Measurements from ENCODE around the gene THSD7B. TPM values are rescaled to one million over a fixed set of nuclear protein-coding genes. Genes with fewer than 3 reads are reported as not detected.

Gene THSD7B
- total and polyA plus RNA-seq, 2 experiments from 2014 or later, result 0.11 TPM; not detected in 1

DNA sequence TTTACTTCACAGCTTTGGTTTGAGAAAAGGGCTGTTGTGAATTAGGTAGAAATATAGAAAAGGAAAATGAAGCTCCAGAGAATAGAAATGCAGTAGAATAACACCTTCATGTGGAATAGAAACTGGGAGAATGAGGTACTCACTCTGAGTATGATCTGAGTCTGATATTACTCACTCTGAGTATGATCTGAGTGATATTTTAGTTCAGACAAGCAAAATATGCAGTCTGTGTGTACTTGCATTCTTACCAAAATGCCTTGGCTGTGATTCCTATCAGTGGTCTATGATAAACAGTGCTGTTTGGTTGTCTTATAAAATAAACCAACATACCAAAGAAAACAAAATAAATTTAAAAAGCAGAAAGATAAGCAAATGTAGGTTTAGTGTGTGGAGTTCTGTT lies 487.6 kb downstream of the THSD7B start:
- Histone ChIP-seq H3K4me3 (no peak overlapping the region), H3K4me1 (ENCODE audit: insufficient read depth) (peaks cover 40% of the 10 kb centered on the region)

DNA sequence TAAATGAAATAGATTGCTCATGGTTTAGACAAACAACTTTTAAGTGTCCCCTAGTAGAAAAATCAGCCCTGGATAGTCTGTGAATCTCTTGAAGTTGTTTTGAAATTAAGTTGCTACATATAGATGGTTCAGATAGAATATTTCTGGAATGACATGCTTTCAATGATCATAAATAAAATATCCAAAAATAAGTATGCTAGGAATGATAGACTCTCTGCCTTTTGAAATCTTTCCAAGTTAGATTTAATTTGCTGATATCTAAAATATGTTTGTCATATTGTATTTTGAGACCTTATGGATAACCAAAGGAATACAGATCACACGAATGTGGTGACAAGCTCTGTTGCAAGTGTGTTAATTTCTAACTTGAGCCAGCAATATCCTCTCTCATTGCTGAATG lies 488.7 kb downstream of the THSD7B start:
- H3K4me1 ChIP-seq (ENCODE audit: insufficient read depth), result peaks cover 40% of the 10 kb centered on the region
- no peak overlapping the region for H3K4me2 ChIP-seq (ENCODE audit: unreplicated experiment)
- no peaks in the 10 kb centered on the region for H3K27me3 ChIP-seq (replicated peaks; ENCODE audit: insufficient read depth)
- H3K9me3 ChIP-seq (ENCODE audit: low read depth), result no peaks in the 10 kb centered on the region
- no peak overlapping the region for H2AFZ ChIP-seq
- TF ChIP-seq EZH2phosphoT487 (IDR thresholded peaks at IDR 0.05; ENCODE audit: insufficient read depth, low read depth), result no peak
- no peak for TF ChIP-seq EZH2 (IDR thresholded peaks at IDR 0.05; ENCODE audit: insufficient read depth, poor library complexity, severe bottlenecking)
- no peak overlapping the region for H3K9ac ChIP-seq
- no peaks in the 10 kb centered on the region for H3K79me2 ChIP-seq (ENCODE audit: insufficient read depth)
- DNase-seq, result peak; percentile 4
- WGBS, 2 experiments (ENCODE audit: low coverage in 1 of 2, low lambda C conversion rate in 2 of 2, missing lambda C conversion rate in 2 of 2), result 19 to 25% methylated on average over 1 of the region's 1 CpG
- H4K20me1 ChIP-seq (ENCODE audit: insufficient read depth), result no peaks in the 10 kb centered on the region
- H3F3A ChIP-seq (ENCODE audit: insufficient read depth), result peaks cover 41% of the 10 kb centered on the region
- in situ Hi-C loops (cut with MboI), result no loop called here
- H3K4me3 ChIP-seq, result no peak overlapping the region
- no peaks in the 10 kb centered on the region for H3K36me3 ChIP-seq (ENCODE audit: low read depth)
- H3K9me2 ChIP-seq (ENCODE audit: insufficient read depth), result no peaks in the 10 kb centered on the region
- H3K27ac ChIP-seq, result 0 out of 2 replicates have a peak overlapping the region, but pooled peaks have one; percentile 14

More for the DNA sequence above, 487.6 kb downstream of the THSD7B start:
- TF ChIP-seq EZH2 (IDR thresholded peaks at IDR 0.05; ENCODE audit: insufficient read depth, poor library complexity, severe bottlenecking), result no peak
- TF ChIP-seq EZH2phosphoT487 (IDR thresholded peaks at IDR 0.05; ENCODE audit: insufficient read depth, low read depth), result no peak
- DNase-seq, result peak; percentile 60
- Histone ChIP-seq H2AFZ (no peak overlapping the region), H3K9ac (no peak overlapping the region), H3K27ac (no peak overlapping the region), H3K79me2 (ENCODE audit: insufficient read depth) (no peaks in the 10 kb centered on the region), H4K20me1 (ENCODE audit: insufficient read depth) (no peaks in the 10 kb centered on the region), H3F3A (ENCODE audit: insufficient read depth) (peaks cover 41% of the 10 kb centered on the region), H3K36me3 (ENCODE audit: low read depth) (no peaks in the 10 kb centered on the region), H3K9me3 (ENCODE audit: low read depth) (no peaks in the 10 kb centered on the region), H3K9me2 (ENCODE audit: insufficient read depth) (no peaks in the 10 kb centered on the region), H3K4me2 (ENCODE audit: unreplicated experiment) (peak overlapping the region; percentile 17), H3K27me3 (replicated peaks; ENCODE audit: insufficient read depth) (no peaks in the 10 kb centered on the region)
- in situ Hi-C loops (cut with MboI), result no loop called here

- in situ Hi-C loops (cut with MboI), result no loop called here
- 33 to 49% methylated on average over 2 of the region's 2 CpGs for WGBS, 2 experiments (ENCODE audit: low coverage in 1 of 2, low lambda C conversion rate in 2 of 2, missing lambda C conversion rate in 2 of 2)
- peaks cover 40% of the 10 kb centered on the region for H3K4me1 ChIP-seq (ENCODE audit: insufficient read depth)
- H3K27ac ChIP-seq, result peak overlapping the region; percentile 22; the same call in 1 of the 2 replicates
- H3K36me3 ChIP-seq (ENCODE audit: low read depth), result no peaks in the 10 kb centered on the region
- H3K9ac ChIP-seq, result no peak overlapping the region
- no peak overlapping the region for H3K4me3 ChIP-seq
- H3K79me2 ChIP-seq (ENCODE audit: insufficient read depth), result no peaks in the 10 kb centered on the region
- H2AFZ ChIP-seq, result no peak overlapping the region
- TF ChIP-seq EZH2phosphoT487 (IDR thresholded peaks at IDR 0.05; ENCODE audit: insufficient read depth, low read depth), result no peak
- TF ChIP-seq EZH2 (IDR thresholded peaks at IDR 0.05; ENCODE audit: insufficient read depth, poor library complexity, severe bottlenecking), result no peak
- no peaks in the 10 kb centered on the region for H3K9me3 ChIP-seq (ENCODE audit: low read depth)
- H3K4me2 ChIP-seq (ENCODE audit: unreplicated experiment), result no peak overlapping the region
- H4K20me1 ChIP-seq (ENCODE audit: insufficient read depth), result no peaks in the 10 kb centered on the region
- H3F3A ChIP-seq (ENCODE audit: insufficient read depth), result peaks cover 41% of the 10 kb centered on the region
- no peaks in the 10 kb centered on the region for H3K9me2 ChIP-seq (ENCODE audit: insufficient read depth)
- H3K27me3 ChIP-seq (replicated peaks; ENCODE audit: insufficient read depth), result no peaks in the 10 kb centered on the region
- peak; percentile 13 for DNase-seq
These were observed 490.0 kb downstream of the THSD7B start for GRCh38 chr2:137255345-137255744.

GRCh38 chr2:137255990-137256389 lies 490.6 kb downstream of the THSD7B start:
- Histone ChIP-seq H2AFZ (no peak overlapping the region), H3K79me2 (ENCODE audit: insufficient read depth) (no peaks in the 10 kb centered on the region), H4K20me1 (ENCODE audit: insufficient read depth) (no peaks in the 10 kb centered on the region), H3K9me3 (ENCODE audit: low read depth) (no peaks in the 10 kb centered on the region), H3K9ac (no peak overlapping the region), H3K27me3 (replicated peaks; ENCODE audit: insufficient read depth) (no peaks in the 10 kb centered on the region), H3K9me2 (ENCODE audit: insufficient read depth) (no peaks in the 10 kb centered on the region), H3K36me3 (ENCODE audit: low read depth) (no peaks in the 10 kb centered on the region), H3K27ac (0 out of 2 replicates have a peak overlapping the region, but pooled peaks have one; percentile 22), H3K4me3 (no peak overlapping the region), H3K4me1 (ENCODE audit: insufficient read depth) (peaks cover 40% of the 10 kb centered on the region), H3F3A (ENCODE audit: insufficient read depth) (peaks cover 41% of the 10 kb centered on the region), H3K4me2 (ENCODE audit: unreplicated experiment) (no peak overlapping the region)
- WGBS, 2 experiments (ENCODE audit: low coverage in 1 of 2, low lambda C conversion rate in 2 of 2, missing lambda C conversion rate in 2 of 2), result 24 to 36% methylated on average over 1 of the region's 1 CpG
- peak; percentile 65 for DNase-seq
- TF ChIP-seq EZH2 (IDR thresholded peaks at IDR 0.05; ENCODE audit: insufficient read depth, poor library complexity, severe bottlenecking) (no peak), EZH2phosphoT487 (IDR thresholded peaks at IDR 0.05; ENCODE audit: insufficient read depth, low read depth) (no peak)
- in situ Hi-C loops (cut with MboI), result no loop called here
